Right lobe of liver (tissue), 4 donors: Measurements from ENCODE around the gene NOVA2.

Source experiments
- CTCF ChIP-seq, 4 donors: fragments of 200-600 bp in 3 of 4; fragments of 450-650 bp in 1 of 4; IDR thresholded peaks; one replicate each; pipeline versions ENCODE4 v1.5.1 to v1.8.0; 2016 to 2022; ENCODE audit warnings: antibody characterized with exemption in 4 of 4, mild to moderate bottlenecking in 2 of 4
- POLR2A ChIP-seq: fragments of 450-650 bp; IDR thresholded peaks from one replicate; pipeline ENCODE4 v1.6.1; 2017; ENCODE audit warnings: antibody characterized with exemption, mild to moderate bottlenecking
- donor health status: DM: no; HTN: no; CAD: no.
- donor health status: DM: no; HTN: no; CAD: no.
- donor health status: DM: no; HTN: yes; CAD: no.

- TF ChIP-seq CTCF (IDR thresholded peaks at IDR 0.05) (no peak), POLR2A (no peak)
Measured at GRCh38 chr19:45968626-45969025, 5.0 kb downstream of the NOVA2 start.
